Ramos (cell line): ENCODE results near the gene PRCC.

ENCODE experiments used
- in situ Hi-C: fragments of 300-500 bp; cut with MboI; formaldehyde crosslinking; loops from one replicate; pipeline ENCODE4 v1.14.3; 2022; ENCODE audit warnings: low sequenced_read_pairs; ENCODE audit not compliant: unreplicated experiment

PRCC gene

DNA sequence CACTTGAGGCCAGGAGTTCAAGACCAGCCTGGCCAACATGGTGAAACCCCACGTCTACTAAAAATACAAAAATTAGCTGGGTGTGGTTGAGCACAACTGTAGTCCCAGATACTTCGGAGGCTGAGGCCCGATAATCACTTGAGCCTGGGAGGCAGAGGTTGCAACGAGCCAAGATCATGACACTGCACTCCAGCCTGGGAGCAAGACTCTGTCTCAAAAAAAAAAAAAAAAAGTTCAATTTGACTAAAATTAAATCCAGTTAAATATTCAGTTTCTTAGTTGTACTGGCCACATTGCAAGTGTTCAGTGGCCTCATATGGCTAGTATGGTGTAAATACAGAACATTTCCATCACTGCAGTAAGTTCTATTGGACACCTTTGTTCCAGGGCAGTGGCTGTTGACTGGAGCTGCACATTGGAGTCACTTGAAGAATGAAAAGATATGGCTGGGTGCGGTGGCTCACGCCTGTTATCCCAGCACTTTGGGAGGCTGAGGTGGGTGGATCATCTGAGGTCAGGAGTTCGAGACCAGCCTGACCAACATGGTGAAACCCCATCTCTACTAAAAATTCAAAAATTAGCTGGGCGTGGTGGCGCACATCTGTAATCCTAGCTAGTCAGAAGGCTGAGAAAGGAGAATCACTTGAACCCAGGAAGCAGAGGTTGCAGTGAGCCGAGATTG lies 9.6 kb upstream of the PRCC start:
- in situ Hi-C loops, result loop anchor here (25.0 kb wide), 1 partner anchor 1080 kb away; the partner anchor contains the start of gene CD5L

DNA sequence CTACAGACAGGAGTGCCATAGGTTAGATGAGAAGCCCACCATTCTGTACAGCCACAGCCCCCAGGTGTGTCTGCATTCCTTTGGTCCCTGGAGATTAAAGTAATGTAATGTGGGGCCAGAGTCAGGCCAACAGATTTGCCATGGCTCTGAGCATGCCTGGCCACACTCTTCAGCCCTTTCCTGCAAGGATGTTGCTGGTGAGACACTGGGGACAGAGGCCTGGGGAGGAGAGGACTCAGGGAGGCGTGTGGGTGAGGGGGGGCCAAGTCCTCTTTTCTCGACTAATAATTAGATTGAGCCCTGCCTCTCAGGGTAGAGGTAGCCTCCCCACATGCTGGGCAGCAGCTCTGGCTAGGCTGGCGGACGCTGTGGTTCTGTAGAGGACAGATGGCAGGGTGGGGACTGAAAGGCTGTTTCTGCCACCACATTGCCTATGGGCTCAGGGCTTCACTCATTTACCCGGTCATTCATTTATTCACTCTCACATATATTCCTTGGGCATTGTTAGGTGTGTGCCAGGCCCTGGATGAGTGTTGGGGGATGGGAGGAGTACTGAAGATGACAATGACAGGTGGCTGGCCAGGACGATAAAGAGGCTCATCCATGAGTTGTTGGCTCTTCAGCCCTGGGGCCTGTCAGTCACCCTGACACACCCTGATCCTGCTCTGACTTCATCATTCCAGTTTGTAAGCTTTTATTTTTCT lies 7.1 kb upstream of the PRCC start:
- in situ Hi-C loops, result loop anchor here (25.0 kb wide), 1 partner anchor 1077 kb away; the partner anchor contains the start of gene CD5L

DNA sequence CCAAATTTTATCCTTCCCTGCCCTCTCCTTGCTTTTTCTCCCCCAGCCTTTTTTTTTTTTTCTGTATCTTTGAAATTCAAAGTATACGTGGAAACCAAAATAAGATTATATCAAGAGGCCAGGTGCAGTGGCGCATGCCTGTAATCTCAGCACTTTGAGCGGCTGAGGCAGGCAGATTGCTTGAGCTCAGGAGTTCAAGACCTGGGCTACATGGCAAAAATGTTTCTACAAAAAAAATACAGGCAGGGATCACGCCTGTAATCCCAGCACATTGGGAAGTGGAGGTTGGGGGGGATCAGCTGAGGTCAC lies 6.6 kb upstream of the PRCC start:
- in situ Hi-C loops, result loop anchor here (25.0 kb wide), 1 partner anchor 1077 kb away; the partner anchor contains the start of gene CD5L

DNA sequence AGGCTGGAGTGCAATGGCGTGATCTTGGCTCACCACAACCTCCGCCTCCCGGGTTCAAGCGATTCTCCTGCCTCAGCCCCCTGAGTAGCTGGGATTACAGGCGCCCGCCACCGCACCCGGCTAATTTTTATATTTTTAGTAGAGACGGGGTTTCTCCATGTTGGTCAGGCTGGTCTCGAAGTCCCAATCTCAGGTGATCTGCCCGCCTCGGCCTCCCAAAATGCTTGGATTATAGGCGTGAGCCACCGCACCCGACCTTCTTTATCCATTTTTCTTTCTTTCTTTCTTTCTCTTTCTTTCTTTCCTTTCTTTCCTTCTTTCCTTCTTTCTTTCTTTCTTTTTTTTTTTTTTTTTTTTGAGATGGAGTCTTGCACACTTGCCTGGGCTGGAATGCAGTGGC lies 2.2 kb upstream of the PRCC start:
- in situ Hi-C loops, result loop anchor here (25.0 kb wide), 1 partner anchor 1072 kb away; the partner anchor contains the start of gene CD5L

DNA sequence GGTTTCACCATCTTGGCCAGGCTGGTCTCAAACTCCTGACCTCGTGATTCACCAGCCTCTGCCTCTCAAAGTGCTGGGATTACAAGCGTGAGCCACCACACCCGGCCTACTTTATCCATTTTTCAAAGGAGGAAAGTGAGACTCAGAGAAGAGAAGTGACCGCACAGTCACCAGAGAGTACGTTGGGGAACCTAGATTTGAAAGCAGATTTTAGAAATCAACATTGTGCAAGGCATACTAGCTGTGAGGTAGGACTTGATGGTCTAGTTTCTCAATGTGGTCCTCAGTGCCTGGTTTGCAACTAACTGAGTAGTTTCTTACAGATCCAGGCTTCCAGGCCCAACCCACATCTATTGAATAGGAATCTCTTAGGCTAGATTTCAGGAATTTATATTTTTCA lies 1.7 kb upstream of the PRCC start:
- in situ Hi-C loops, result loop anchor here (25.0 kb wide), 1 partner anchor 1072 kb away; the partner anchor contains the start of gene CD5L

DNA sequence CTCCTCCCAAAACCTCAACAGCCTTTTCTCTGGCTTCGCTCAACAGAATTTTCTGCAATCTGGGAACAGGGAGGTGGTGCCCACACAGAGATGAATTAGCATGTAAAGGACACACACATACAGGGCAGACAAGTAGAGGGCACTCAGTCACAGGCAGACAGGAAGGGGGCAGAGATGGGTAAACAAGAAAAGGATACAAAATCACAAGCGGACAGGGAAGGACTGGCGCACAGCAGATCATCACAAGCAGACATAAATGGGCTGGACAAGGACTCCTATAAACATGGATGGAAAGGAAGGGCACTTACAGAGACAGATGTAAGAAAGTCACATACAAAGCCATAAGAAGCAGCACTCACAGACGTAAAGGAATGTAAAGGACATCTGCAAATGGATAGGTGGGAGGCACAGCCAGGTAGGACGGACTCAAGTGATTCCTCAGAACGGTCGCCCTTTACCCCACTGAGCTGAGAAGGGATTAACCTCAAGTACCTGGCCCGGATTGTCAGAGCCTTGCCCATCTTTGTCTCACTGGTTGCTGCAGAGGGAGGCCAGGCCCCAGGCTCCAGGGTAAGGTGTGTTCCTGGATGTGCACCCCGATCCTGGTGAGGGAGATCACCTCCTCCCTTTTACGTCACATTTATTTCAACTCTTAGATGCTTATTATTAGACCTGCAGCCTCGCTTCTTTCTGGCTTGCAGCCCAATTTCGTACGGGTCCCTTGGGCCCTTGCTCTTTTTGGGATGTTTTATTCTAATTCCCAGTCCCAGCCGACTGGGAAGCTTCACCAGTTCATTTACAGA lies 836 bp upstream of the PRCC start:
- in situ Hi-C loops, result loop anchor here (25.0 kb wide), 1 partner anchor 1071 kb away; the partner anchor contains the start of gene CD5L

DNA sequence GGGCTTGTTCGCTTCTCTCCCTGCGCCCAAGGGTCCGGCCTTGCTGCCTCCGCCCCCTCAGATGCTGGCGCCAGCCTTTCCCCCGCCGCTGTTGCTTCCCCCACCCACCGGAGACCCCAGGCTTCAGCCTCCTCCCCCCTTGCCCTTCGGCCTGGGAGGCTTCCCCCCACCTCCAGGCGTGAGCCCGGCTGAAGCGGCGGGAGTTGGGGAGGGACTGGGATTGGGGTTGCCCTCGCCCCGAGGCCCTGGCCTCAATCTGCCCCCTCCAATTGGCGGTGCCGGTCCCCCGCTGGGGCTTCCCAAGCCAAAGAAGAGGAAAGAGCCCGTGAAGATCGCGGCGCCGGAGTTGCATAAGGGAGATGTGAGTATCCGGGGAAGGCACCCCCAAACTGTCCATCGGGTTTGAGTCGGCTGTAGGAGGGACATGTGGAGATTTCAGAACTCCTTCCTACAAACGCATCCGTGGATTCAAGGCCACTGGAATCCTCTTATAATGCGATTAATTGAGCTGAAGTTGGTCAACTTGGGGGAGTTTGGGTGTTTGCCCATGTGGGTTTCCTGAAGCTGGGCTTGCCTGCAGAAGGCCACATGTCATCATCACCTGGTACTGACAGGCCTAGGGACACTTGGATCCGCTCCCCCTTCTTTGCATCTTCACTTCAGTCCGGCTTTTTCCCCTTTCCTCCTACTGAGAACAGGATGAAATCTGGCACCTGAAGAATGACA lies 707 bp downstream of the PRCC start:
- in situ Hi-C loops, result loop anchor here (25.0 kb wide), 1 partner anchor 1069 kb away; the partner anchor contains the start of gene CD5L

DNA sequence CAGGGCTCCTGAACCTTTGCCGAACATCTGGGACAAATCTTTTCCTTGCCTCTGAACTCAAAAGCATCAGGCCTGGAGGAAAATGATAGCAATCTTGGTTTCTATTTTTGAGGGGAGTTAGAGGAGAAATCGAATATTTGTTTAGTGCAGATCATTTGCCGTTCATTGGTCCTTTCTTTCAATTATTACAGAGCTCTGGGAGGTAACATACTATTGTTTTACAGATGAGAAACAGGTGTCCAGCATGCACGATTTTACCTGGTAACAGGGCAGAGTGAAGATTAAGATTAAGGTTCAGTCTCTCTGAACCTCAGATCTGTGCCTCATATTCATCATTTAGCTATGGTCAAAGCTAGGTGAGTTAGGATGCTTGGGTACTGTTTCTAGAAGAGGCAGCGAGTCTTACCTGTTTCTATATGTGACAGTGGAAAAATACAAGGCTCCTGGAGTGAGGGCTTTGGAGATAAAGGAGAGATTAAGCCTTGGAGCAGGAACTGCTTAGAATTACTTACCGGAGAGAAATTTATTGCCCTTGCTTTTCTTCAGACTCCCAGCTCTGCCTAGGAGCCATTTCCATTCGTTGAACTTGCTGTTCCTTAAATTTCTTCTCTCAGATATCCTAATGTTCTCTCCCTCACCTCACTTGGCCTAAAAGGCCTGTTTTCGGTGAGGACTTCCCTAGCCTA lies 1.4 kb downstream of the PRCC start:
- in situ Hi-C loops, result loop anchor here (25.0 kb wide), 1 partner anchor 1069 kb away; the partner anchor contains the start of gene CD5L

DNA sequence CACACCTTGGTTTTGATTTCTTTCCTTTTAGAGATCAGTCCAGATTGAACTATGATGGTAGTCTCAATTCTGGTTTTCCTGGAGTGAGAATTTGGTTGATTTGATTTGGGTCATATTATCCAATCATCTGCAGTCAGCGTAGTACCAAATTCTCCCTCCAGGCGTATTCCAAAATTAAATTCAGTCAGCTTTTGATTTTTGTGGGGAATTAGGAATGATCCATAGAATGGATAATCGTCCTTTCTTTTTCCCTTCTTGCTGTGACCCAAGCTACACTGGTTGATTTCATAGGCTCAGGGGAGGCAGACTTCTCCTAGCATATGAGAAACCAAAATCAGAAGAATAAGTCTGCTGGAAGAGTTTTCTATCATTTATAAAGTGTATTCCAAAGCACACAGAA lies 4.9 kb downstream of the PRCC start:
- in situ Hi-C loops, result loop anchor here (25.0 kb wide), 1 partner anchor 1065 kb away; the partner anchor contains the start of gene CD5L

DNA sequence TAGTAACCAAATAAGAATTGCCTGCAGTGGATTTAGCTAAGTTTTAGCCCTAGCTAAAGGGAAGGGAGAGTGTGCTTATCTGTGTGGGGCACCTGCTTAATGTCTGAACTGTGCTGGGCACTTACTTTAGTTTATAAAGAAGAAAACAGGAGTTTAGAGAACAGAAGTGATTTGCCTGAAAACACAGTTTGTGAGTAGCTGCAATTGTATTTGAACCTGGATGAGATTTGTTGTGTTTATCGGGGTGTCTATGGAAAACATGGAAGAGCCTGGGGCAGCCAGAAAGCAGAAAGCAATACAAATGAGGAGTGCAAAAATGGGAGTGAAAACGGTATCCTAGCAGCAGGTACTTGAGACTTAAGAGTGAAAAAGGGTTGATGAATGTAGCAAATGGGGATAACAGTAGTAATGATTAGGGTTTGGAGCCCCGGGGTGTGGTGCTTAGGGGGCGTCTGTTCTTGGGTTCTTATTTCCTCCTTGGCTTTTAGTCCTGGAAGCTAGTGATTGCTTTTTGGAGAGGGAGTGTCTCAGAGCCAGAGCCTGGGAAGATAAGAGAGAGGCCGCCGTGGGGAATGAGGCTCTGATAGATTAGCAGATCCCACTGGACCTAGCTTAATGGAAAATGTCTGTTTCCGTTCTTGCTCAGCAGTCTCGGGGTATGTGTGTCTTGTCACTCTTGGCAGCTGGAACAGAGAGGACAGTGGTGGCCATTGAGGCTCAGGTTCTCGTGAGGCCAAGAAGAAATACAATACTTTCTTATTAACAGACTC lies 5.6 kb downstream of the PRCC start:
- in situ Hi-C loops, result loop anchor here (25.0 kb wide), 1 partner anchor 1064 kb away; the partner anchor contains the start of gene CD5L

DNA sequence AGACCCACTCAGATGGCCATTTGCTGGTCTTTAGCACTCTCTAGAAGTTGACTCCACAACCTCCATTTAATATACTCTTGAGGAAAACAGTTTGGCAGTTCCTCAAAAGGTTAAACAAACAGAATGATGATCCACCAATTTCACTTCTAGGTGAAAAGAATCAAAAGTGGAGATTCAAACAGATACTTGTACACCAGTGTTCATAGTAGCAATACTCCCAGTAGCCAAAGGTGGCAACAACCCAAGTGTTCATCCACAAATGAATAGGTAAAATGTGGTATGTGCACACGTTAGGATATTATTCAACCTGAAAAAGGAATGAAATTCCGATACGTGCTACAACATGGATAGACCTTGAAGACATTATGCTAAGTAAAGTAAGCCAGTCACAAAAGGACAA lies 6.3 kb downstream of the PRCC start:
- in situ Hi-C loops, result loop anchor here (25.0 kb wide), 1 partner anchor 1064 kb away; the partner anchor contains the start of gene CD5L

DNA sequence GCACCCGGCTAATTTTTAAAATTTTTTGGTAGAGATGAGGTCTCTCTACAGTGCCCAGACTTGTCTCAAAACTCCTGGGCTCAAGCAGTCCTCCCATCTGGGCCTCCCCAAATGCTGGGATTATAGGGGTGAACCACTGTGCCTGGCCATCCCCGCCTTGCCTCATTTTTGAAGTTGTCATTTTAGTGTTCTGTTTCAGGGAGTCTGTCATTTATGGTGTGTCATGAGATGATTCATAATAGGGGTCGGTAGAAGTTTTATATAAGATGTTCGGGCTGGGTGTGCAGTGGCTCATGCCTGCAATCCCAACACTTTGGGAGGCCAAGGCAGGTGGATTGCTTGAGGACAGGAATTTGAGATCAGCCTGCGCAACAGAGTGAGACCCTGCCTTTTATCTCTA lies 8.5 kb downstream of the PRCC start:
- in situ Hi-C loops, result no loop called here

DNA sequence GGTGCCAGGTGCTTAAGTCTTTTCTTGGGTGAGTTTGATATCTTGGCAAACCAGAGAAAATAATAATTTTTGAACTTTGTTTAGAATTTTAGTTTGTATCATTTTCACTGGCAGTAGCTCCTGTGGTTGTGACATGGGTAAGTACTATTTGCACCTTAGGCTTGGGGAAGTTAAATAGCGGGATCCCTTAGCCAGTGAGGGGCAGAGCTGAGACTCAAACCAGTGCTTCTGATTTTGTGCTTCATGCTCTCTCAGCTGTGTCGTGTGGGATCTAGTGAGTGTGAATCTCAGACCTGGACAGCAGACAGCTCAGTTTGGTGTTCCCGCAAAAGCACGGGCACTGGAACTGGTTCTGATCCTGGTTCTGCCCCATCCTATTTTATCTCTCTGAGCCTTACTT lies 9.6 kb downstream of the PRCC start:
- in situ Hi-C loops, result no loop called here

DNA sequence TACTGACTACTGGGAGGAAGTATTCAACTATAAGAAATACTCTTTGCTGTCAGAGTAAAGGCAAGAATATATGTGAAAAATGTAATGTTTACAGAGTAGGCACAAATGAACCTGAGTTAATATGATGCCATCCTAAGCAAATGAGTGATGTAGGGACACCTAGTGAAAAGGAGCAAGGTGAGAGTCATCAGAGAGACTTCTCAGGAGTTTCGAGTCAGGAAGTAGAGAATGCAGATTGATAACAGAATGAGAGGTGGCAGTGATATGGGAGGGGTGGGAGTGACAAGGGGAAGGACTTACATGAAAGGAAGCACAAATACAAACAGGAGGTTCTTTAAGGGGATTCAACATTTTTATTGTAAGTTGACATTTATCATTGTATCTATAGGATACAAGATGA lies 10.2 kb downstream of the PRCC start:
- in situ Hi-C loops, result no loop called here

DNA sequence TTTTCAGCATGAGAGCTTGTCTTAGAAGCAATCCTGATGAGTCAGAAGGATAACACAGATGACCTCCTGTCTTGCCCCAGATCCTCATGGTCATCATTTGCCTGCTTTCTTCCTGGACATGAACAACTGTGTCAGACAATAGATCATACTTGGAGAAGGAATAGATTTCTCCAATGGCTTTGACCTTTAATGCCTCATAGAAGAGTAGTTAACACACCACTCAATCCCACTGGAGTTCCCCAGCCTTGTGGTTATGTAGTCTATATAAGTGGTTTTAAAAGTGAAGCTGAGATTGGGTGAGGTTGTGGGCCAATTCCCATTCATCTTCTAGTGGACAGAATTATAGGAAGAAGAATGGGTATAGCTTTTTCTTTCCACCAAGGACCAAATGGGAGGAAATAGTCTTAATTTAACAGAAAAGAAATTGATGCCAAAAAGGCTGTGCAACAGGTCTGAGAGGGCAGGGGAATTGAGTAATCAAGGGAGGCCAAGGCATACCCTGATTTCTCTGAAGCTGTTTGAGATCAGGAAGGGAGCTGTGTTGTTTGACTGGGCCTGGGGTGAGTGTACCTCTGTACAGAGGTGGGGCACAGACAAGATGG lies 14.4 kb downstream of the PRCC start:
- in situ Hi-C loops, result no loop called here

DNA sequence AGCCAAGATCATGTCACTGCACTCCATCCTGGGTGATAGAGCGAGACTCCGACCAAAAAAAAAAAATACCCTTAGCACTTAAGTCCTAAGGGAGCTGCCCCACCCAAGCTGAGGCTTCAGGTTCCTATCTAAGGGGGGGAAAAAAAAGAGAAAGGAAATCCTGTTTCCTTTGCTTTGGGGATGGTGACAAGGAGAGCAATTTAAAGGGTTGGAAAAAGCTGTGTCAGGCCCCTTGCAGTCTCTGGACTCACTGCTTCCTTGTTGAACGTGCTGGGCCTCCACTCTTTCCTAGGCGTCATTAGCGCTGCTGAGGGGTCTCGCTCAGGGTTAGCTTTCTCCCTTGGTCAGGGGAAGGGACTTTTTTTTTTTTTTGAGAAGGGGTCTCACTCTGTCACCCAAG lies 18.1 kb downstream of the PRCC start:
- in situ Hi-C loops, result no loop called here

DNA sequence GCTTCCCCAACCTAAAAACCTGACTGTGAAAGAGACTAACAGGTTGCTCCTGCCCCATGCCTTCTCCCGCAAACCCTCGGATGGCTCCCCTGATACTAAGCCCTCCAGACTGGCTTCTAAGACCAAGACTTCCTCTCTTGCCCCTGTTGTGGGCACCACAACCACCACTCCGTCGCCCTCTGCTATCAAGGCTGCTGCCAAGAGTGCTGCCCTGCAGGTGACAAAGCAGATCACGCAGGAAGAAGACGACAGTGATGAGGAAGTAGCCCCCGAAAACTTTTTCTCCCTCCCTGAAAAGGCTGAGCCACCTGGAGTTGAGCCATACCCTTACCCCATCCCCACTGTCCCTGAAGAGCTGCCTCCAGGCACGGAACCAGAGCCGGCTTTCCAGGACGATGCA lies 19.3 kb downstream of the PRCC start:
- in situ Hi-C loops, result no loop called here

DNA sequence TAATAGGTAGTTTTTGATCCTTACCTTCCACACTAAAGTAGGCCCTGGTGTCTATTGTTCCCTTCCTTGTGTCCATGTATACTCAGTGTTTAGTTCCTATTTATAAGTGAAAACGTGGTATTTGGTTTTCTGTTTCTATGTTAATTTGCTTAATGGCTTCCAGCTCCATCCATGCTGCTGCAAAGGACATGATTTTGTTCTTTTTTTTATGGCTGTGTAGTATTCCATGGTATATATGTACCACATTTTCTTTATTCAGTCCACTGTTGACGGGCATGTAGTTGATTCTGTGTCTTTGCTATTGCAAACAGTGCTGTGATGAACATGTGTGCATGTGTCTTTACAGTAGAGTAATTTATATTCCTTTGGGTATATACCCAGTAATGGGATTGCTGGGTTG lies 20.8 kb downstream of the PRCC start:
- in situ Hi-C loops, result no loop called here
